ENCODE data around the gene LGMN. TPM values are rescaled to one million over a fixed set of nuclear protein-coding genes. Genes with fewer than 3 reads are reported as not detected.
A peak's percentile ranks its signal among the peaks of the same experiment; 100 is the strongest.

LGMN gene
- total and polyA plus RNA-seq, 12 donors, result 82.2 to 211 (median 103) TPM

- DNase-seq (no peak), ATAC-seq (no peak)
- no peak for TF ChIP-seq CTCF (IDR thresholded peaks at IDR 0.05)
- H3K9me3 ChIP-seq, result no peaks in the 10 kb centered on the region
- H3K27ac ChIP-seq, result peak overlapping the region in 1 of 10 donors; percentile 32
- H3K4me1 ChIP-seq, result peaks cover 4 to 46% (median 15%) of the 10 kb centered on the region in 9 donors
- 29 to 47% methylated on average over 4 of the region's 4 CpGs for WGBS, 2 donors
- H3K27me3 ChIP-seq, result no peaks in the 10 kb centered on the region
- peaks cover 0 to 37% (median 13%) of the 10 kb centered on the region in 9 donors for H3K36me3 ChIP-seq
- intact Hi-C loops (cut with DNase I), result no loop called here
- no peak overlapping the region for H3K4me3 ChIP-seq
Measured at GRCh38 chr14:92737206-92737605, 11.2 kb downstream of the LGMN start.

GRCh38 chr14:92735344-92735743 lies 13.1 kb downstream of the LGMN start:
- intact Hi-C loops (cut with DNase I), result no loop called here
- 89 to 95% methylated on average over 6 of the region's 6 CpGs for WGBS, 2 donors
- DNase-seq (no peak), ATAC-seq (no peak)
- TF ChIP-seq CTCF (IDR thresholded peaks at IDR 0.05), result no peak
- peaks cover 0 to 38% (median 17%) of the 10 kb centered on the region in 9 donors for H3K36me3 ChIP-seq
- no peak overlapping the region for H3K27ac ChIP-seq
- H3K9me3 ChIP-seq, result no peaks in the 10 kb centered on the region
- H3K4me3 ChIP-seq, result no peak overlapping the region
- no peaks in the 10 kb centered on the region for H3K27me3 ChIP-seq
- peaks cover 4 to 46% (median 15%) of the 10 kb centered on the region in 9 donors for H3K4me1 ChIP-seq

GRCh38 chr14:92734618-92735017 lies 13.8 kb downstream of the LGMN start:
- peaks cover 0 to 36% (median 17%) of the 10 kb centered on the region in 9 donors for H3K36me3 ChIP-seq
- no peak for TF ChIP-seq CTCF (IDR thresholded peaks at IDR 0.05)
- H3K9me3 ChIP-seq, result no peaks in the 10 kb centered on the region
- no peaks in the 10 kb centered on the region for H3K27me3 ChIP-seq
- no peak for ATAC-seq
- intact Hi-C loops (cut with DNase I), result no loop called here
- WGBS, 2 donors, result 94% methylated on average over 7 of the region's 7 CpGs
- H3K4me3 ChIP-seq, result no peak overlapping the region
- no peak overlapping the region for H3K27ac ChIP-seq
- peaks cover 4 to 44% (median 21%) of the 10 kb centered on the region in 9 donors for H3K4me1 ChIP-seq
- no peak for DNase-seq

- no peaks in the 10 kb centered on the region for H3K27me3 ChIP-seq
- intact Hi-C loops (cut with DNase I), result no loop called here
- WGBS, 2 donors, result 39 to 53% methylated on average over 4 of the region's 4 CpGs
- DNase-seq (no peak), ATAC-seq (peak in 5 of 8 donors; percentile 56 to 71 (median 60))
- H3K27ac ChIP-seq, result peak overlapping the region in 3 of 10 donors; percentile 15 to 54 (median 16)
- no peak overlapping the region for H3K4me3 ChIP-seq
- H3K36me3 ChIP-seq, result peaks cover 0 to 32% (median 17%) of the 10 kb centered on the region in 9 donors
- H3K4me1 ChIP-seq, result peaks cover 4 to 54% (median 26%) of the 10 kb centered on the region in 9 donors
- no peak for TF ChIP-seq CTCF (IDR thresholded peaks at IDR 0.05)
- no peaks in the 10 kb centered on the region for H3K9me3 ChIP-seq
Measured at GRCh38 chr14:92733007-92733406, 15.4 kb downstream of the LGMN start.

Measured in heart right ventricle (tissue), 16 donors.